ENCODE results near the gene FAM24B. TPM values are rescaled to one million over a fixed set of nuclear protein-coding genes. Genes with fewer than 3 reads are reported as not detected.

FAM24B gene
- total RNA-seq, 1 experiment from 2014 or later = 10.8 TPM

- DNase-seq = no peak
- H4K20me1 ChIP-seq (ENCODE audit: insufficient read depth) = no peaks in the 10 kb centered on the region
- no peaks in the 10 kb centered on the region for H3F3A ChIP-seq (ENCODE audit: insufficient read depth, low read depth)
- TF ChIP-seq EZH2 (IDR thresholded peaks at IDR 0.05; ENCODE audit: low read depth) (no peak), CTCF (conservative IDR thresholded peaks at IDR 0.05) (no peak)
- peaks cover 9% of the 10 kb centered on the region for H3K4me1 ChIP-seq (replicated peaks; ENCODE audit: insufficient read depth)
- no peaks in the 10 kb centered on the region for H3K36me3 ChIP-seq (ENCODE audit: low read depth)
- H3K79me2 ChIP-seq (ENCODE audit: low read depth) = no peaks in the 10 kb centered on the region
- ChIA-PET POLR2A (ENCODE audit: unreplicated experiment) (no interaction called here), CTCF (no interaction called here)
- H3K4me2 ChIP-seq = no peak overlapping the region
- H3K9me3 ChIP-seq (ENCODE audit: insufficient read depth, low read depth) = no peaks in the 10 kb centered on the region
- no peak overlapping the region for H2AFZ ChIP-seq
- H3K27ac ChIP-seq = no peak overlapping the region
- no peaks in the 10 kb centered on the region for H3K27me3 ChIP-seq (ENCODE audit: insufficient read depth, low read depth)
- no peaks in the 10 kb centered on the region for H3K9me2 ChIP-seq (ENCODE audit: insufficient read depth)
- no peak overlapping the region for H3K4me3 ChIP-seq
- no TSS peak for BruUV-seq (replicated peaks)
- intact Hi-C loops (cut with micrococcal nuclease; ENCODE audit: unreplicated experiment) = no loop called here
Observed at GRCh38 chr10:122849900-122850605, 29.3 kb downstream of the FAM24B start.

GRCh38 chr10:122849090-122849489 lies 30.3 kb downstream of the FAM24B start:
- Histone ChIP-seq H3F3A (ENCODE audit: insufficient read depth, low read depth) (no peaks in the 10 kb centered on the region), H3K4me2 (no peak overlapping the region), H3K4me1 (replicated peaks; ENCODE audit: insufficient read depth) (peaks cover 9% of the 10 kb centered on the region), H3K4me3 (no peak overlapping the region), H3K9me3 (ENCODE audit: insufficient read depth, low read depth) (no peaks in the 10 kb centered on the region), H3K36me3 (ENCODE audit: low read depth) (no peaks in the 10 kb centered on the region), H2AFZ (no peak overlapping the region), H3K79me2 (ENCODE audit: low read depth) (no peaks in the 10 kb centered on the region), H3K9me2 (ENCODE audit: insufficient read depth) (no peaks in the 10 kb centered on the region), H3K27ac (no peak overlapping the region), H4K20me1 (ENCODE audit: insufficient read depth) (no peaks in the 10 kb centered on the region), H3K27me3 (ENCODE audit: insufficient read depth, low read depth) (no peaks in the 10 kb centered on the region)
- intact Hi-C loops (cut with micrococcal nuclease; ENCODE audit: unreplicated experiment) = no loop called here
- TF ChIP-seq EZH2 (IDR thresholded peaks at IDR 0.05; ENCODE audit: low read depth) = no peak
- no peak for TF ChIP-seq CTCF (conservative IDR thresholded peaks at IDR 0.05)
- BruUV-seq (replicated peaks) = no TSS peak
- ChIA-PET CTCF (no interaction called here), POLR2A (ENCODE audit: unreplicated experiment) (no interaction called here)
- no peak for DNase-seq

GRCh38 chr10:122847782-122848604 lies 31.4 kb downstream of the FAM24B start:
- DNase-seq = no peak
- CTCF ChIA-PET = no interaction called here
- no peaks in the 10 kb centered on the region for H3K9me3 ChIP-seq (ENCODE audit: insufficient read depth, low read depth)
- TF ChIP-seq EZH2 (IDR thresholded peaks at IDR 0.05; ENCODE audit: low read depth) (no peak), CTCF (conservative IDR thresholded peaks at IDR 0.05) (no peak)
- H3K36me3 ChIP-seq (ENCODE audit: low read depth) = no peaks in the 10 kb centered on the region
- H3K27me3 ChIP-seq (ENCODE audit: insufficient read depth, low read depth) = no peaks in the 10 kb centered on the region
- H3F3A ChIP-seq (ENCODE audit: insufficient read depth, low read depth) = no peaks in the 10 kb centered on the region
- H3K4me1 ChIP-seq (replicated peaks; ENCODE audit: insufficient read depth) = peaks cover 9% of the 10 kb centered on the region
- H3K4me2 ChIP-seq = no peak overlapping the region
- no peak overlapping the region for H3K27ac ChIP-seq
- POLR2A ChIA-PET (ENCODE audit: unreplicated experiment) = no interaction called here
- BruUV-seq (replicated peaks) = no TSS peak
- no peaks in the 10 kb centered on the region for H3K9me2 ChIP-seq (ENCODE audit: insufficient read depth)
- no peak overlapping the region for H3K4me3 ChIP-seq
- intact Hi-C loops (cut with micrococcal nuclease; ENCODE audit: unreplicated experiment) = no loop called here
- H2AFZ ChIP-seq = no peak overlapping the region
- H3K79me2 ChIP-seq (ENCODE audit: low read depth) = no peaks in the 10 kb centered on the region
- H4K20me1 ChIP-seq (ENCODE audit: insufficient read depth) = no peaks in the 10 kb centered on the region

Measured in PC-9 (cell line).